Measurements from ENCODE around the gene FLT4. TPM values are rescaled to one million over a fixed set of nuclear protein-coding genes. Genes with fewer than 3 reads are reported as not detected.

Gene FLT4
- total RNA-seq (10 to 100 TPM in 3 of 7 donors, 1 to 10 TPM in 4; 4.1 to 18.5 (median 7.0) TPM), polyA plus RNA-seq (10 to 100 TPM in 1 of 2 donors, 1 to 10 TPM in 1; 3.3 to 12.2 TPM)
- long read RNA-seq, donor 1, partial matches to known transcripts = 2 of 4 reads
- long read RNA-seq, donor 1, other reads (novel, unspliced or antisense) = 2 of 4 reads
- long read RNA-seq, donor 2, partial matches to known transcripts = 0 of 1 reads
- long read RNA-seq, donor 2, other reads (novel, unspliced or antisense) = 0 of 1 reads
- long read RNA-seq, donor 3, full-length matches to known transcripts = 4 of 14 reads
- long read RNA-seq, donor 3, partial matches to known transcripts = 3 of 14 reads
- long read RNA-seq, donor 3, other reads (novel, unspliced or antisense) = 7 of 14 reads

GRCh38 chr5:180649297-180650039, at the start of gene FLT4:
Gene FLT4 (minus strand): TSS chr5:180649600. CDS start chr5:180649545, 55 bp downstream.
- DNase-seq = no peak
- WGBS, 3 donors = 0 to 1% (median 0%) methylated on average over 30 to 89 of the region's 89 CpGs
- no peaks in the 10 kb centered on the region for H3K9me3 ChIP-seq
- H3K27ac ChIP-seq = no peak within 1 kb of the TSS
- H3K27me3 ChIP-seq = no peaks in the 10 kb centered on the region
- H3K4me1 ChIP-seq (ENCODE audit: insufficient read depth) = no peaks in the 10 kb centered on the region
- intact Hi-C loops (cut with DNase I) = no loop called here
- TF ChIP-seq CTCF (IDR thresholded peaks at IDR 0.05) (no peak), POLR2A (IDR thresholded peaks at IDR 0.05) (no peak), EP300 (IDR thresholded peaks at IDR 0.05) (no peak)
- no peaks in the 10 kb centered on the region for H3K36me3 ChIP-seq
- H3K4me3 ChIP-seq = peak within 1 kb of the TSS; percentile 16

- no peaks in the 10 kb centered on the region for H3K4me1 ChIP-seq (ENCODE audit: insufficient read depth)
- H3K27ac ChIP-seq = no peak overlapping the region
- no peaks in the 10 kb centered on the region for H3K36me3 ChIP-seq
- H3K27me3 ChIP-seq = no peaks in the 10 kb centered on the region
- WGBS, 3 donors = 68 to 75% (median 72%) methylated on average over 1 of the region's 1 CpG
- no peak for DNase-seq
- H3K9me3 ChIP-seq = no peaks in the 10 kb centered on the region
- TF ChIP-seq EP300 (IDR thresholded peaks at IDR 0.05) = no peak
- no peak for TF ChIP-seq POLR2A (IDR thresholded peaks at IDR 0.05)
- TF ChIP-seq CTCF (IDR thresholded peaks at IDR 0.05) = no peak
- H3K4me3 ChIP-seq = no peak overlapping the region
- intact Hi-C loops (cut with DNase I) = no loop called here
Observed at GRCh38 chr5:180699042-180699441, 49.6 kb upstream of the FLT4 start.

GRCh38 chr5:180696116-180696515, 46.7 kb upstream of the FLT4 start:
- Histone ChIP-seq H3K36me3 (no peaks in the 10 kb centered on the region), H3K4me3 (no peak overlapping the region), H3K9me3 (no peaks in the 10 kb centered on the region), H3K27me3 (no peaks in the 10 kb centered on the region), H3K27ac (no peak overlapping the region), H3K4me1 (ENCODE audit: insufficient read depth) (no peaks in the 10 kb centered on the region)
- no peak for DNase-seq
- TF ChIP-seq POLR2A (IDR thresholded peaks at IDR 0.05) (no peak), CTCF (IDR thresholded peaks at IDR 0.05) (no peak), EP300 (IDR thresholded peaks at IDR 0.05) (no peak)
- intact Hi-C loops (cut with DNase I) = no loop called here
- WGBS, 3 donors = 65 to 73% (median 70%) methylated on average over 1 of the region's 1 CpG

- Histone ChIP-seq H3K36me3 (no peaks in the 10 kb centered on the region), H3K27ac (no peak overlapping the region), H3K4me1 (ENCODE audit: insufficient read depth) (no peaks in the 10 kb centered on the region), H3K27me3 (no peaks in the 10 kb centered on the region), H3K4me3 (no peak overlapping the region), H3K9me3 (no peaks in the 10 kb centered on the region)
- no peak for DNase-seq
- TF ChIP-seq EP300 (IDR thresholded peaks at IDR 0.05) (no peak), POLR2A (IDR thresholded peaks at IDR 0.05) (no peak), CTCF (IDR thresholded peaks at IDR 0.05) (no peak)
- WGBS, 3 donors = 82 to 87% (median 85%) methylated on average over 3 of the region's 3 CpGs
- intact Hi-C loops (cut with DNase I) = no loop called here
Observed at GRCh38 chr5:180692429-180692828, 43.0 kb upstream of the FLT4 start.

Data from ovary (tissue), 10 donors.